Measurements from ENCODE around the gene ATP9B. TPM values are rescaled to one million over a fixed set of nuclear protein-coding genes. Genes with fewer than 3 reads are reported as not detected.

Gene ATP9B
- total and polyA plus RNA-seq, 10 of the 15 experiments (the other 5 are each of a cell fraction or from before 2014, with no cell fraction given) = 0.74 to 20.7 (median 12.9) TPM

DNA sequence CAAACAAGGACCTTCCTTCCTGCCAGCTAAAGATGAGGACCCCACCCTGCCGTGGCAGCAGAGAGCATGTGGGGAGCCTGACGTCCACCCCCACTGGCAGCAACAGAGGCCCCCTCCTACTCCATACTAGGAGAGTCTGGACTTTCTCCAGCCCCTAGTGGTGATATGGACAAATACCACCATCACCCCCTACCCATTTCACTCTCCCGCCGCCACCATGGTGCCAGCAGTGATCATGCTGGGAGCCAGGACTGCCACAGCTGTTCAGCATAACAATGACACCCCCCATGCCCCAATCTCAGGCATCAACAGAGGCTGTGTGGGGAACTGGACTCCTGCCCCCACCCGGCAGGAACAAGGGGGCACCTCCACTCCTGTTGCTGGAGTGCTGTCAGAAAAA is 42.7 kb upstream of the ATP9B start:
- in situ Hi-C loops (cut with MboI) (no loop called here), intact Hi-C loops (cut with micrococcal nuclease; ENCODE audit: unreplicated experiment) (no loop called here)
- TF ChIP-seq ZNF24 (IDR thresholded peaks at IDR 0.05) (no peak), KDM1A (IDR thresholded peaks at IDR 0.05; ENCODE audit: borderline replicate concordance) (no peak), MTA3 (IDR thresholded peaks at IDR 0.05; ENCODE audit: borderline replicate concordance, low read length) (no peak)
- TF ChIP-seq, protein P1, sequence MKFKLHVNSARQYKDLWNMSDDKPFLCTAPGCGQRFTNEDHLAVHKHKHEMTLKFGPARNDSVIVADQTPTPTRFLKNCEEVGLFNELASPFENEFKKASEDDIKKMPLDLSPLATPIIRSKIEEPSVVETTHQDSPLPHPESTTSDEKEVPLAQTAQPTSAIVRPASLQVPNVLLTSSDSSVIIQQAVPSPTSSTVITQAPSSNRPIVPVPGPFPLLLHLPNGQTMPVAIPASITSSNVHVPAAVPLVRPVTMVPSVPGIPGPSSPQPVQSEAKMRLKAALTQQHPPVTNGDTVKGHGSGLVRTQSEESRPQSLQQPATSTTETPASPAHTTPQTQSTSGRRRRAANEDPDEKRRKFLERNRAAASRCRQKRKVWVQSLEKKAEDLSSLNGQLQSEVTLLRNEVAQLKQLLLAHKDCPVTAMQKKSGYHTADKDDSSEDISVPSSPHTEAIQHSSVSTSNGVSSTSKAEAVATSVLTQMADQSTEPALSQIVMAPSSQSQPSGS (IDR thresholded peaks at IDR 0.05; ENCODE audit: low read length) = no peak
- TF ChIP-seq, protein P2, sequence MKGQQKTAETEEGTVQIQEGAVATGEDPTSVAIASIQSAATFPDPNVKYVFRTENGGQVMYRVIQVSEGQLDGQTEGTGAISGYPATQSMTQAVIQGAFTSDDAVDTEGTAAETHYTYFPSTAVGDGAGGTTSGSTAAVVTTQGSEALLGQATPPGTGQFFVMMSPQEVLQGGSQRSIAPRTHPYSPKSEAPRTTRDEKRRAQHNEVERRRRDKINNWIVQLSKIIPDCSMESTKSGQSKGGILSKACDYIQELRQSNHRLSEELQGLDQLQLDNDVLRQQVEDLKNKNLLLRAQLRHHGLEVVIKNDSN (IDR thresholded peaks at IDR 0.05; ENCODE audit: borderline replicate concordance, extremely low read length, insufficient read depth, low read depth, low read length) = no peak
- TF ChIP-seq, protein P3, sequence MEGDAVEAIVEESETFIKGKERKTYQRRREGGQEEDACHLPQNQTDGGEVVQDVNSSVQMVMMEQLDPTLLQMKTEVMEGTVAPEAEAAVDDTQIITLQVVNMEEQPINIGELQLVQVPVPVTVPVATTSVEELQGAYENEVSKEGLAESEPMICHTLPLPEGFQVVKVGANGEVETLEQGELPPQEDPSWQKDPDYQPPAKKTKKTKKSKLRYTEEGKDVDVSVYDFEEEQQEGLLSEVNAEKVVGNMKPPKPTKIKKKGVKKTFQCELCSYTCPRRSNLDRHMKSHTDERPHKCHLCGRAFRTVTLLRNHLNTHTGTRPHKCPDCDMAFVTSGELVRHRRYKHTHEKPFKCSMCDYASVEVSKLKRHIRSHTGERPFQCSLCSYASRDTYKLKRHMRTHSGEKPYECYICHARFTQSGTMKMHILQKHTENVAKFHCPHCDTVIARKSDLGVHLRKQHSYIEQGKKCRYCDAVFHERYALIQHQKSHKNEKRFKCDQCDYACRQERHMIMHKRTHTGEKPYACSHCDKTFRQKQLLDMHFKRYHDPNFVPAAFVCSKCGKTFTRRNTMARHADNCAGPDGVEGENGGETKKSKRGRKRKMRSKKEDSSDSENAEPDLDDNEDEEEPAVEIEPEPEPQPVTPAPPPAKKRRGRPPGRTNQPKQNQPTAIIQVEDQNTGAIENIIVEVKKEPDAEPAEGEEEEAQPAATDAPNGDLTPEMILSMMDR (IDR thresholded peaks at IDR 0.05 in 2 of 3, conservative IDR thresholded peaks at IDR 0.05 in 1 of 3; ENCODE audit: control insufficient read depth in 2 of 3, extremely low read depth in 1 of 3, insufficient read depth in 1 of 3, low read depth in 3 of 3, low read length in 3 of 3) = no peak
- TF ChIP-seq, protein P4, sequence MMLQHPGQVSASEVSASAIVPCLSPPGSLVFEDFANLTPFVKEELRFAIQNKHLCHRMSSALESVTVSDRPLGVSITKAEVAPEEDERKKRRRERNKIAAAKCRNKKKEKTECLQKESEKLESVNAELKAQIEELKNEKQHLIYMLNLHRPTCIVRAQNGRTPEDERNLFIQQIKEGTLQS (IDR thresholded peaks at IDR 0.05; ENCODE audit: borderline replicate concordance, extremely low read depth, low read depth, low read length) = no peak
- Histone ChIP-seq H3K27me3 (replicated peaks in 1 of 2; ENCODE audit: control insufficient read depth in 2 of 2, insufficient read depth in 2 of 2, low read length in 1 of 2) (no peaks in the 10 kb centered on the region), H3K36me3 (ENCODE audit: control insufficient read depth in 2 of 2, insufficient read depth in 2 of 2, low read length in 1 of 2) (no peaks in the 10 kb centered on the region), H3K4me2 (ENCODE audit: control insufficient read depth, insufficient read depth) (no peak overlapping the region), H3K4me1 (ENCODE audit: control insufficient read depth, insufficient read depth, low read length) (no peaks in the 10 kb centered on the region), H4K20me1 (ENCODE audit: control insufficient read depth, insufficient read depth) (no peaks in the 10 kb centered on the region), H3K4me3 (no peak overlapping the region), H3K9ac (ENCODE audit: control insufficient read depth, insufficient read depth, low read length) (no peak overlapping the region), H2AFZ (ENCODE audit: control insufficient read depth, low read depth, low read length) (no peak overlapping the region), H3K27ac (ENCODE audit: control insufficient read depth, insufficient read depth) (no peak overlapping the region), H3K9me3 (replicated peaks; ENCODE audit: control insufficient read depth, insufficient read depth, low read length) (no peaks in the 10 kb centered on the region), H3K79me2 (ENCODE audit: control insufficient read depth, insufficient read depth, low read length) (no peaks in the 10 kb centered on the region)
- ATAC-seq (no peak), DNase-seq (ENCODE audit: low read depth, low spot score) (no peak), FAIRE-seq (no peak)
- SMC1A ChIA-PET (ENCODE audit: uncharacterized antibody, unreplicated experiment) = no interaction called here
- no TSS peak for BruUV-seq (replicated peaks)
- RAD21 ChIA-PET (ENCODE audit: unreplicated experiment) = interaction anchor here (0.7 kb wide), 1 partner anchor 32 kb away, joined by 5 read pairs; no protein-coding TSS in a partner anchor
- 0% methylated on average over 5 of the region's 5 CpGs for WGBS (ENCODE audit: insufficient coverage, insufficient replicate concordance, low lambda C conversion rate, missing lambda C conversion rate)
- CTCF ChIA-PET = no interaction called here
- POLR2A ChIA-PET = no interaction called here
